HepG2 (cell line): ENCODE measurements around the gene PRKCE. TPM values are rescaled to one million over a fixed set of nuclear protein-coding genes. Genes with fewer than 3 reads are reported as not detected.

Source experiments
- DMAP1 ChIP-seq: IDR thresholded peaks from 2 replicates; pipeline ENCODE4 v1.6.1; 2016
- ETV5 ChIP-seq: IDR thresholded peaks from 2 replicates; pipeline ENCODE4 v1.6.1; 2018; ENCODE audit warnings: missing biosample characterization, missing genetic modification reagents, inconsistent platforms, borderline replicate concordance
- GZF1 ChIP-seq: sonication (generic); formaldehyde crosslinking; IDR thresholded peaks from 2 replicates; pipeline ENCODE4 v1.5.1; 2020; ENCODE audit warnings: mild to moderate bottlenecking, missing genetic modification reagents
- KLF11 ChIP-seq: IDR thresholded peaks from 2 replicates; pipeline ENCODE4 v1.6.1; 2016; ENCODE audit warnings: missing compliant biosample characterization
- LBX2 ChIP-seq: sonication (generic); formaldehyde crosslinking; IDR thresholded peaks from 2 replicates; pipeline ENCODE4 v1.5.0; 2020; ENCODE audit warnings: missing genetic modification reagents, mild to moderate bottlenecking, borderline replicate concordance
- MBD4 ChIP-seq: IDR thresholded peaks from 2 replicates; pipeline ENCODE4 v1.6.1; 2012; ENCODE audit warnings: low read length, inconsistent platforms, borderline replicate concordance
- MXI1 ChIP-seq: IDR thresholded peaks from 3 replicates; pipeline ENCODE4 v1.6.1; 2012; ENCODE audit warnings: low read depth, low read length, inconsistent platforms, borderline replicate concordance
- NCOA2 ChIP-seq: sonication (generic); formaldehyde crosslinking; IDR thresholded peaks from 2 replicates; pipeline ENCODE4 v1.8.0; 2022; ENCODE audit warnings: inconsistent platforms
- PITX1 ChIP-seq: sonication (generic); formaldehyde crosslinking; IDR thresholded peaks from 2 replicates; pipeline ENCODE4 v1.5.1; 2020; ENCODE audit warnings: mild to moderate bottlenecking, missing genetic modification reagents
- PRPF4 ChIP-seq: fragments of 200-400 bp; formaldehyde crosslinking; IDR thresholded peaks from 2 replicates; pipeline ENCODE4 v1.6.1; 2016; ENCODE audit warnings: low read length, low read depth; ENCODE audit not compliant: poor library complexity, severe bottlenecking
- SKI ChIP-seq: fragments of 450-650 bp; IDR thresholded peaks from one replicate; pipeline ENCODE4 v1.6.1; 2018; ENCODE audit warnings: mild to moderate bottlenecking; ENCODE audit not compliant: partially characterized antibody
- YEATS2 ChIP-seq: sonication (generic); formaldehyde crosslinking; IDR thresholded peaks from 2 replicates; pipeline ENCODE4 v1.4.0; 2020; ENCODE audit warnings: missing genetic modification reagents, borderline replicate concordance
- ZBTB7B ChIP-seq: sonication (generic); formaldehyde crosslinking; IDR thresholded peaks from 2 replicates; pipeline ENCODE4 v1.4.0; 2020; ENCODE audit warnings: missing genetic modification reagents
- ZC3H13 ChIP-seq: sonication (generic); formaldehyde crosslinking; IDR thresholded peaks from 2 replicates; pipeline ENCODE4 v1.8.1; 2023; ENCODE audit warnings: mild to moderate bottlenecking, missing genetic modification reagents, moderate library complexity
- ZEB1 ChIP-seq: IDR thresholded peaks from 2 replicates; pipeline ENCODE4 v1.6.1; 2012; ENCODE audit warnings: mild to moderate bottlenecking, low read depth, inconsistent platforms; ENCODE audit not compliant: insufficient replicate concordance
- ZNF263 ChIP-seq: sonication (generic); formaldehyde crosslinking; IDR thresholded peaks from 2 replicates; pipeline ENCODE4 v1.4.0; 2020; ENCODE audit warnings: missing genetic modification reagents
- ZNF382 ChIP-seq: sonication (generic); formaldehyde crosslinking; IDR thresholded peaks from 2 replicates; pipeline ENCODE4 v1.5.0; 2020; ENCODE audit warnings: missing genetic modification reagents, mild to moderate bottlenecking, borderline replicate concordance
- ZNF407 ChIP-seq: sonication (generic); formaldehyde crosslinking; IDR thresholded peaks from one replicate; pipeline ENCODE4 v1.5.1; 2020; ENCODE audit warnings: mild to moderate bottlenecking, missing genetic modification reagents; ENCODE audit errors: not compliant biosample characterization
- ZNF564 ChIP-seq: sonication (generic); formaldehyde crosslinking; IDR thresholded peaks from 2 replicates; pipeline ENCODE4 v1.8.1; 2023; ENCODE audit warnings: mild to moderate bottlenecking, missing genetic modification reagents
- ZNF570 ChIP-seq: sonication (generic); formaldehyde crosslinking; IDR thresholded peaks from 2 replicates; pipeline ENCODE4 v1.4.0; 2020; ENCODE audit warnings: mild to moderate bottlenecking, missing genetic modification reagents, borderline replicate concordance
- ZNF83 ChIP-seq: sonication (generic); formaldehyde crosslinking; IDR thresholded peaks from 2 replicates; pipeline ENCODE4 v1.4.0; 2020; ENCODE audit warnings: missing genetic modification reagents, mild to moderate bottlenecking, borderline replicate concordance
- ZSCAN12 ChIP-seq: sonication (generic); formaldehyde crosslinking; IDR thresholded peaks from 2 replicates; pipeline ENCODE4 v1.9.0; 2021; ENCODE audit warnings: mild to moderate bottlenecking, missing genetic modification reagents
- polyA plus RNA-seq, 8 experiments: library from polyadenylated mRNA; depleted of rRNA in 3 of 8; stranded (reverse) in 7 of 8; unstranded in 1 of 8; fragments of >200 nt; fragmentation: Illumina TruSeq in 4 of 8; extraction: Trizol in 4 of 8; gene quantifications; 2 replicates each; pipeline versions ENCODE4 v1.2.1 to v1.2.3, GENCODE V29; 2011 to 2016; ENCODE audit warnings: low read depth in 4 of 8, missing spikeins in 1 of 8, mixed read lengths in 1 of 8; ENCODE audit not compliant: insufficient read depth in 1 of 8
- total RNA-seq, 5 experiments: library from RNA; depleted of rRNA; stranded (reverse); fragments of >200 nt; fragmentation: Illumina TruSeq; extraction: Trizol; gene quantifications; 2 replicates each; pipeline ENCODE4 v1.2.3, GENCODE V29; 2016; ENCODE audit warnings: low read depth in 1 of 5

Gene PRKCE
- total and polyA plus RNA-seq, 2 of the 13 experiments (the other 11 are each of a cell fraction or from before 2014, with no cell fraction given): 1.0 to 3.9 TPM

GRCh38 chr2:45649858-45650811 lies 1.3 kb upstream of the PRKCE start (continued):
- TF ChIP-seq ZNF382 (CRISPR knock-in tag): no peak
- peak; percentile 38 for TF ChIP-seq ZNF407
- TF ChIP-seq PITX1: no peak
- no peak for TF ChIP-seq GZF1 (CRISPR knock-in tag)
- TF ChIP-seq KLF11 (CRISPR knock-in tag): no peak
- 0 out of 2 replicates have a peak, but pooled peaks have one; percentile 20 for TF ChIP-seq ZSCAN12
- peak; percentile 91 for TF ChIP-seq ZBTB7B (CRISPR knock-in tag)
- TF ChIP-seq NCOA2: peak; percentile 44; the same call in 1 of the 2 replicates
- TF ChIP-seq MBD4: no peak
- peak; percentile 74 for TF ChIP-seq PRPF4
- 0 out of 2 replicates have a peak, but pooled peaks have one; percentile 2 for TF ChIP-seq ZC3H13 (CRISPR knock-in tag)
- no peak for TF ChIP-seq ZNF83 (CRISPR knock-in tag)
- TF ChIP-seq YEATS2 (CRISPR knock-in tag): no peak
- TF ChIP-seq SKI: no peak
- TF ChIP-seq MXI1: peak; percentile 34; the same call in 1 of the 3 replicates
- peak; percentile 69 for TF ChIP-seq DMAP1
- 0 out of 2 replicates have a peak, but pooled peaks have one; percentile 62 for TF ChIP-seq ZNF564 (CRISPR knock-in tag)
- no peak for TF ChIP-seq ZNF570
- 0 out of 2 replicates have a peak, but pooled peaks have one; percentile 41 for TF ChIP-seq LBX2 (CRISPR knock-in tag)
- no peak for TF ChIP-seq ZEB1
- TF ChIP-seq ZNF263: no peak
- peak; percentile 24; the same call in 1 of the 2 replicates for TF ChIP-seq ETV5 (CRISPR knock-in tag)
